HG03135 (cell line): Measurements from ENCODE around the gene ATPAF1.
"Not testable (repeated sequence)": the region's sequence is repeated elsewhere in the genome, so short reads cannot be mapped to it uniquely, and the experiment has no call there.

Source experiments
- ATAC-seq: cut with Tn5 transposase; IDR thresholded peaks from one replicate; pipeline ENCODE4 v1.9.1; 2021; ENCODE audit warnings: mild to moderate bottlenecking, moderate library complexity; ENCODE audit not compliant: unreplicated experiment

ATPAF1 gene

DNA sequence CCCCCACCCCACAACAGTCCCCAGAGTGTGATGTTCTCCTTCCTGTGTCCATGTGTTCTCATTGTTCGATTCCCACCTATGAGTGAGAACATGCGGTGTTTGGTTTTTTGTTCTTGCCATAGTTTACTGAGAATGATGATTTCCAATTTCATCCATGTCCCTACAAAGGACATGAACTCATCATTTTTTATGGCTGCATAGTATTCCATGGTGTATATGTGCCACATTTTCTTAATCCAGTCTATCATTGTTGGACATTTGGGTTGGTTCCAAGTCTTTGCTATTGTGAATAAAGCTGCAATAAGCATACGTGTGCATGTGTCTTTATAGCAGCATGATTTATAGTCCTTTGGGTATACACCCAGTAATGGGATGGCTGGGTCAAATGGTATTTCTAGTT, 17.0 kb downstream of the ATPAF1 start:
- ATAC-seq, result not testable (repeated sequence)

DNA sequence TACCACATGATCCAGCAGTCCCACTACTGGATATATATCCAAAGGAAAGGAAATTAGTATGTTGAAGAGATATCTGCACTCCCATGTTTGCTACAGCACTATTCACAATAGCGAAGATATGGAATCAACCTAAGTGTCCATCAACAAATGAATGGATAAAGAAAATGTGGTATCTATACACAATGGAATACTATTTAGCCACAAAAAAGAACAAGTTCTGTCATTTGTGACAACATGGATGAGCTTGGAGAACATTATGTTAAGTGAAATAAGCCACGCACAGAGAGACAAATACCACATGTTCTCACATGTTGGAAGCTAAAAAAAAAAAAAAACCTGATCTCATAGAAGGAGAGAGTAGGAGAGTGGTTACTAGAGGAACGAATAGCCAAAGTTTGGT, 17.7 kb downstream of the ATPAF1 start:
- no peak for ATAC-seq

- no peak for ATAC-seq
Measured at GRCh38 chr1:46649764-46650163, 18.4 kb downstream of the ATPAF1 start.

- no peak for ATAC-seq
Measured at GRCh38 chr1:46647611-46648010, 20.6 kb downstream of the ATPAF1 start.

- ATAC-seq, result no peak
Measured at GRCh38 chr1:46646844-46647243, 21.3 kb downstream of the ATPAF1 start.

DNA sequence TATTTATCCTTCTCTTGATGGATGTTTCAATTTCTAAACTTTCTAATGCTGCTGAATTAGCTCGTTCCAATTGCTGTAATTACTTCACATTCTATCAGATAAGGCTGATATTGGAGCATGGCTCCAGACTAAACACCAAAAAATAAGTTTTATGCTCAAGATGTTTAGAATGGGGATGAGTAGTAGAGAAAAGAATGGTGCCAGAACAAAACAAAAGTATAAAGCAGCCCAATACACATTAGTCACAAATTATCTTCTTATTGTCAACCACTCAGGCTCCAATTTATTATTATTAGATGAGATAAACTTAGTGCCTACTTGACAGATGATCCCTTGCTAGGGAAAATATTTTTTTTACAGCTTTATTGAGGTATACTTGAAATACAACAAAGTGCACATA, 21.8 kb downstream of the ATPAF1 start:
- no peak for ATAC-seq

DNA sequence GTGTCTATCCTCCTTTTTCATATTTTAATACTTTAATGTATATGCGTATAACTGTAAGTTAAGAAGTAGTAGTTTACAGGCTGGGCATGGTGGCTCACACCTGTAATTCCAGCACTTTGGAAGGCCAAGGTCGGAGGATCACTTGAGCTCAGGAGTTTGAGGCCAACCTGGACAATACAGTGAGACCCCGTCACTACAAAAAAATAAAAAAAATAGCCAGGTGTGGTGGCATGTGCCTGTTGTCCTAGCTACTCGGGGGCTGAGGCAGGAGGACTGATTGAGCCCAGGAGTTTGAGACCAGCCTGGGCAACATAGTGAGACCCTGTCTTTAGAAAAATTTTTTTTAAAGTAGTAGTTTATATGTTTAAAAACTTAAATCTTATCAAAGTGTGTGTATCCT, 22.3 kb downstream of the ATPAF1 start:
- no peak for ATAC-seq

DNA sequence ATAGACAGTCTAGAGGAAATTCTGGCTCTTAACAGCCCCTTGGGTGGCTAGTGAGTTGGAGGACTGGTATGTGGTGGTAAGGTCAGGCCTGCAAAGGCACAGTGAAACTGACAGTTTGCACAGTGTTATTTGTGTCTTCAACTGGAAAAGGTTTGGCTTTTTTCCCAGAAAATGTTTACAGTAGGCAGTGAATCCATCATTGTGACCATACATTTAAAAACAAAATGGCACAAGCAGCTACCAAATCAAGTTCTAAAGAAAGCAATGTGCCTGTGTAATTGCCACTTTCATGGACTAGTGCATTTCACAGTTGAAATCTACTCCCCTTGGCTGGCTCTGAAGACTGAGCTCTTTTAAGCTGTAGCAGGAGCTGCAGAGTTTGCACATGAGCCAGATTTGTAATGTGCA, 24.8 kb downstream of the ATPAF1 start:
- no peak for ATAC-seq

GRCh38 chr1:46642115-46642680, 26.0 kb downstream of the ATPAF1 start:
- ATAC-seq, result no peak

DNA sequence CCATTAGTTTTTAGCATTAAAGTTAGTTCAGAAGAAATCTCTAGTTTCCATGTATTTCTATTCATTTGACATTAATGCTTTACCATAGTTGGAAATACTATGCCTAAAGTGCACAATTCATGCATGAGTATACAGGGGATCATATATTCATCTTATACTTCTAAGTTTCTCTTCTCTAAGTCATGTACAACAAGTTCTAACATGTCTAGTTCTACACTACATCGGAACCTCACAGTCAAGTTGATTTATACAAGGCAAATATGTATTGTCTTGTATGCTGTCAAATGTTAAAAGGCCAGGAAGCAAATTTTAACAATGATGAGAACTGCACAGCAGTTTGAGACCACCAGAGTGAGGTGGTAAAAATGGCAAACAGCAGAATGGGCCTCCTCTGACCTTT, 28.6 kb downstream of the ATPAF1 start:
- no peak for ATAC-seq

GRCh38 chr1:46638921-46639320, 29.2 kb downstream of the ATPAF1 start:
- ATAC-seq, result no peak

DNA sequence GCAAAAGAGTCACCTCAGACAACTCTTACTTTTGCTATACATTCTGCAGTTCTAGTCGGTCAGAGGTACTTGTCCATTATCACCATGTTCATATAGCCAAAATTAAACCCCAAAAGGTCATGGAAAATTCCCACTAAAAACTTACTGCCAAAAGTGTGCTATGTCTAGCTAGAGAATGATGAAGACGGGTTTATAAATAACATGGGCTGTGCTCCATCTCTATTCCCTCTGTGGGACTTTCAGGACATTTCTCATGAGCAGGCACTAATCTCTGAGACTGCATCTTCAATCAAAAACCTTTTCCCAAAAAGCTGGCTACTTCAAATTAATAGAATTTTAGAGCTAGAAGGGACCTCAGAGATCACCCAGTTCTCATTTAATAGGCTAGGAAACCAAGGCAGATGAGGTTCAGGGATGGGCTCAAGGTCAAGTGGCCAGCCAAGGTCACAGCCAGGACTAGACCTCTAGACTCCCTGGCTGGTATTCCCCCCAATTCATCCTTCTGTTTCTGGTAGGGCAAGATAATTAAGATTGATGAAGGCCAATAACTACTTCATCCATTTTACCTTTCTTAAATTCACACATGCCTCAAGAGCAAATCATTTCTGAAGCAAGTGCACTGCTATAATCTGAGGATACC, 30.6 kb downstream of the ATPAF1 start:
- no peak for ATAC-seq

DNA sequence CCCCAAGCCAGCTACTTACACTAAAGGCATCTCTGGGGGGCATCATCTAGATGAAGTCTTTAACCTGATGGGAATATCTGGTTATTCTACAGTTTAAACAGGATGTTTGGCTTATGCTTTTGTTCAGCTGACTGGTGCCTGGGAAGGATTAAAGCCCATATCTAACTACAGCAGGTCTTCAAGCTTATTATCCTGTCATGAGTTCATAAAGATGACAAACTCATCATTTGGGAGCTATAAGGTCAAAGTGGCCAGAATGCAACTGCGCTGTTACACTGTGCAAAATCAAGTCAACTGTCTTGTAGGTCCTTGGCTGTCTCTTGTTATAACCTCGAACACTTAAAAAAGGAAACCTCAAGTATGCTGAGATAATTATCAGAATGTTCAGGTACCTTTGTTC, 33.0 kb downstream of the ATPAF1 start:
- no peak for ATAC-seq

GRCh38 chr1:46630719-46631118, 37.4 kb downstream of the ATPAF1 start:
- no peak for ATAC-seq

DNA sequence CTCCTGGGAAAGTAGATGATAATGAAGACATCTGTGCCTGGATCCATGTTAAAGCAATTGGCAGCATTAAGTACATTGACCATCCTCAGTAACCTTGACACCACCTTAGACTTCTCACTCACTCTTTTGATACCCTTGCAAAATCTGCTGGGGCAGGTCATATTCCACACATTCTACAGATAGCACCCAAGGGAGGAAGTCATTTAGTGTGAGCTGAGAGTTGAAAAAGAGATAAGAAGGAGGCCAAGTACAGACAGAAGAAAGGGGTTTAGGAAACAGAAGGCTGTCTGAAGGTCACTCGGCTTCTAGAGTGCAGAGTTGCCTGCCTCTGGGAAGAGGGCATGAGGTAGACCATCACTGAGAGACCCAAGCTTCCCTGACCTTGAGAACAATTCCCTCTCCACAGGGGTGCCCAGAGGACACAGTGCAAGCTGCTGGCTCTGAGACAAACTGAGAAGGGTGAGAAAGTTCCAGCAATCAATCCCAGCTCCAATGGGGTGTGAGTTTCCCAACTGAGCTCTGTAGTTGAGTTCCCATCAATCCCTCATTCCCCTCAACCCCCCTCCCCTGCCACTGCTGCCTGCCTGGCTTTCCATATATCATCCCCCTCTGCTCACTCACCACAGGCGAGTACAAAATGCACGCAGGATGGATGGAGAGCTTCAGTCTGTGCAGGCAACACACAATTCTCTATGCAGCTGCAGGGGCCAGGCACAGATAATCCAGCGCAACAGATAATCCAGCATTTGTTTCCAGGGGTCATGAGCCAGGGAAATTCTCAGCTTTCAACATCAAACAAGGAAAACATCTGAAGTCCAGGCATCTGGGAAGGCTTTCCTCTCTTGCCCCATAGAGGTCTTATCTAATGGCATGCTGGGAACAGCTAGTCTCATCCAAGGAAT, 44.2 kb downstream of the ATPAF1 start:
- ATAC-seq, result no peak

GRCh38 chr1:46622344-46622743, 45.8 kb downstream of the ATPAF1 start:
- ATAC-seq, result no peak

GRCh38 chr1:46621930-46622329, 46.2 kb downstream of the ATPAF1 start:
- ATAC-seq, result no peak

- no peak for ATAC-seq
Measured at GRCh38 chr1:46619656-46620258, 48.4 kb downstream of the ATPAF1 start.

- ATAC-seq, result no peak
Measured at GRCh38 chr1:46618754-46619415, 49.3 kb downstream of the ATPAF1 start.

DNA sequence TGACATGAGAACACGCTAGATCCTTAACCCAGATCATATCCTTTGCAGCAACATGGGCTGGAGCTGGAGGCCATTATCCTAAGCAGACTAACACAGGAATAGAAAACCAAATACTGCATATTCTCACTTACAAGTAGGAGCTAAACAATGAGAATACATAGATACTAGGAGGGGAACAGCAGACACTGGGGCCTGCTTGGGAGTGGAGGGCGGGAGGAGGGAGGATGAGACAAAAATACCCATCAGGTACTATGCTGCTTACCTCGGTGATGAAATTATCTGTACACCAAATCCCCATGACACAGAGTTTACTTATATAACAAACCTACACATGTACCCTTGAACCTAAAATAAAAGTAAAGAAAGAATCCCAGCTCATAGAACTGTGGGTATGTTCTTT, 50.3 kb downstream of the ATPAF1 start:
- no peak for ATAC-seq
